ENCODE measurements around the gene DCAF6.

DNA sequence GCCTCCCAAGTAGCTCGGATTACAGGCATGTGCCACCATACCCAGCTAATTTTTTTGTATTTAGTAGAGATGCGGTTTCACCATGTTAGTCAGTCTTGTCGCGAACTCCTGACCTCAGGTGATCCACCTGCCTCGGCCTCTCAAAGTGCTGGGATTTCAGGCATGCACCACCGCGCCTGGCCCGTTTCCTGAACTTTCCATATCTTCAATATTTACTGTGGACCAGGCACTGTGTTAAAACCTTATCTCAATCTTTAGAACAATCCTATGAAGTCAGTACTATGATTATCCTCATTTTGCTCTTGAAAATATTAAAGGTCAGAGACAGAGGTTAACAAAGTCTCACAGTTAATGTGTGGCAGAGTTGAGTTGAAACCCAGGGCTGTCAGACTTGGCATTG lies 20.9 kb upstream of the DCAF6 start:
- TF ChIP-seq, protein P1, sequence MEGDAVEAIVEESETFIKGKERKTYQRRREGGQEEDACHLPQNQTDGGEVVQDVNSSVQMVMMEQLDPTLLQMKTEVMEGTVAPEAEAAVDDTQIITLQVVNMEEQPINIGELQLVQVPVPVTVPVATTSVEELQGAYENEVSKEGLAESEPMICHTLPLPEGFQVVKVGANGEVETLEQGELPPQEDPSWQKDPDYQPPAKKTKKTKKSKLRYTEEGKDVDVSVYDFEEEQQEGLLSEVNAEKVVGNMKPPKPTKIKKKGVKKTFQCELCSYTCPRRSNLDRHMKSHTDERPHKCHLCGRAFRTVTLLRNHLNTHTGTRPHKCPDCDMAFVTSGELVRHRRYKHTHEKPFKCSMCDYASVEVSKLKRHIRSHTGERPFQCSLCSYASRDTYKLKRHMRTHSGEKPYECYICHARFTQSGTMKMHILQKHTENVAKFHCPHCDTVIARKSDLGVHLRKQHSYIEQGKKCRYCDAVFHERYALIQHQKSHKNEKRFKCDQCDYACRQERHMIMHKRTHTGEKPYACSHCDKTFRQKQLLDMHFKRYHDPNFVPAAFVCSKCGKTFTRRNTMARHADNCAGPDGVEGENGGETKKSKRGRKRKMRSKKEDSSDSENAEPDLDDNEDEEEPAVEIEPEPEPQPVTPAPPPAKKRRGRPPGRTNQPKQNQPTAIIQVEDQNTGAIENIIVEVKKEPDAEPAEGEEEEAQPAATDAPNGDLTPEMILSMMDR (conservative IDR thresholded peaks at IDR 0.05; ENCODE audit: low read length) = no peak
- no peak for TF ChIP-seq EZH2phosphoT487 (IDR thresholded peaks at IDR 0.05; ENCODE audit: borderline replicate concordance, low read depth, low read length)
